COLO668 (cell line): ENCODE results near the gene ATP23.

Source experiments
- DNase-seq: peaks from one replicate; lab custom pipeline; 2025; ENCODE audit not compliant: unreplicated experiment; lab: John Stamatoyannopoulos, UW

ATP23 gene

GRCh38 chr12:57966536-57966935 is 25.2 kb downstream of the ATP23 start:
- no peak for DNase-seq

- peak; percentile 24 for DNase-seq
Measured at GRCh38 chr12:57983146-57983857, 41.9 kb downstream of the ATP23 start.

- no peak for DNase-seq
Measured at GRCh38 chr12:57983858-57984505, 42.6 kb downstream of the ATP23 start.

GRCh38 chr12:57984629-57985151 is 43.3 kb downstream of the ATP23 start:
- no peak for DNase-seq

- DNase-seq = no peak
Measured at GRCh38 chr12:57985685-57986084, 44.3 kb downstream of the ATP23 start.

GRCh38 chr12:57989838-57990237 is 48.5 kb downstream of the ATP23 start:
- DNase-seq = no peak

GRCh38 chr12:57990241-57990883 is 49.0 kb downstream of the ATP23 start:
- DNase-seq = no peak

- no peak for DNase-seq
Measured at GRCh38 chr12:57992001-57992400, 50.6 kb downstream of the ATP23 start.

- DNase-seq = no peak
Measured at GRCh38 chr12:57993030-57993429, 51.7 kb downstream of the ATP23 start.

GRCh38 chr12:57993834-57994233 is 52.5 kb downstream of the ATP23 start:
- no peak for DNase-seq

GRCh38 chr12:57996520-57996919 is 55.2 kb downstream of the ATP23 start:
- no peak for DNase-seq

- DNase-seq = no peak
Measured at GRCh38 chr12:57998251-57998650, 56.9 kb downstream of the ATP23 start.

GRCh38 chr12:58000499-58000898 is 59.1 kb downstream of the ATP23 start:
- no peak for DNase-seq

GRCh38 chr12:58007875-58008274 is 66.5 kb downstream of the ATP23 start:
- no peak for DNase-seq

GRCh38 chr12:58008634-58009033 is 67.3 kb downstream of the ATP23 start:
- no peak for DNase-seq
